Measurements from ENCODE around the gene RELCH.
A peak's percentile ranks its signal among the peaks of the same experiment; 100 is the strongest.
"Not testable (repeated sequence)": the region's sequence is repeated elsewhere in the genome, so short reads cannot be mapped to it uniquely, and the experiment has no call there.

Gene RELCH, protein sequence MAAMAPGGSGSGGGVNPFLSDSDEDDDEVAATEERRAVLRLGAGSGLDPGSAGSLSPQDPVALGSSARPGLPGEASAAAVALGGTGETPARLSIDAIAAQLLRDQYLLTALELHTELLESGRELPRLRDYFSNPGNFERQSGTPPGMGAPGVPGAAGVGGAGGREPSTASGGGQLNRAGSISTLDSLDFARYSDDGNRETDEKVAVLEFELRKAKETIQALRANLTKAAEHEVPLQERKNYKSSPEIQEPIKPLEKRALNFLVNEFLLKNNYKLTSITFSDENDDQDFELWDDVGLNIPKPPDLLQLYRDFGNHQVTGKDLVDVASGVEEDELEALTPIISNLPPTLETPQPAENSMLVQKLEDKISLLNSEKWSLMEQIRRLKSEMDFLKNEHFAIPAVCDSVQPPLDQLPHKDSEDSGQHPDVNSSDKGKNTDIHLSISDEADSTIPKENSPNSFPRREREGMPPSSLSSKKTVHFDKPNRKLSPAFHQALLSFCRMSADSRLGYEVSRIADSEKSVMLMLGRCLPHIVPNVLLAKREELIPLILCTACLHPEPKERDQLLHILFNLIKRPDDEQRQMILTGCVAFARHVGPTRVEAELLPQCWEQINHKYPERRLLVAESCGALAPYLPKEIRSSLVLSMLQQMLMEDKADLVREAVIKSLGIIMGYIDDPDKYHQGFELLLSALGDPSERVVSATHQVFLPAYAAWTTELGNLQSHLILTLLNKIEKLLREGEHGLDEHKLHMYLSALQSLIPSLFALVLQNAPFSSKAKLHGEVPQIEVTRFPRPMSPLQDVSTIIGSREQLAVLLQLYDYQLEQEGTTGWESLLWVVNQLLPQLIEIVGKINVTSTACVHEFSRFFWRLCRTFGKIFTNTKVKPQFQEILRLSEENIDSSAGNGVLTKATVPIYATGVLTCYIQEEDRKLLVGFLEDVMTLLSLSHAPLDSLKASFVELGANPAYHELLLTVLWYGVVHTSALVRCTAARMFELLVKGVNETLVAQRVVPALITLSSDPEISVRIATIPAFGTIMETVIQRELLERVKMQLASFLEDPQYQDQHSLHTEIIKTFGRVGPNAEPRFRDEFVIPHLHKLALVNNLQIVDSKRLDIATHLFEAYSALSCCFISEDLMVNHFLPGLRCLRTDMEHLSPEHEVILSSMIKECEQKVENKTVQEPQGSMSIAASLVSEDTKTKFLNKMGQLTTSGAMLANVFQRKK

DNA sequence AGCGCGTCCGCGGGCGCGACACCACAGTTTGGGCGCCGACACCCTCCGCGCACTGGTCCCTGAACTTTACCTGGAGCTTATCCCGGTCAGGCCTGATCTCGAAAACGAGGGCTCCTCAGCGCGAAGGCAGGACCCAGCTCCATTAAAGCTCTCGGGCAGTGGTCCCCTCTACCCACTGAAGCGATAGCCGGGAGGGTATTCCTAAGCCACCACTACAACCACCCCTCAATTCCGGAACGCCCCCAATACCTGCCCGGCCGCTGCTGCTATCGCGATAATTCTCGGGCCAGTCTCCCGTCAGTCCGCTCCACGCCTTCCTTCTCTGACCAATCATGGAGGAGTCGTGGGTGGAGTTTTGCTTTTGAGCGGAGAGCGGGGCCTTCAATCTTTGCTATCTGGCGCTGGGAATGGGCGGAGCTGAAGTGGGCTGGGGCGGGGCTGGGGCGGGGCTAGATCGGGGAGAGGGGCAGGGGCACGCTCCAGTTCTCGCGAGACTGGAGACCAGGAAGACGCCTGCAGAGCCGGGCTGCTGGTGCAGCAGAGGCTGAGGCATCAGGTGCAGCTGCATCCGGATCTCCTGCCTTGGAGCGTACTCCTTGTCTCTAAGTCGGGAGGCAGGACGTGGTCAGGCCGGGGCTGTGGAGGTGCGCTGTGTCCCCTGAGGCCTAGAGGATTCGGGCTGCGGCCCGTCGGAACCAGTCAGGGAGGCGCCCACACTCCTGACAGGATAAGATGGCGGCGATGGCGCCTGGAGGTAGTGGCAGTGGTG, at the start of gene RELCH, which contains the start of gene PIGN:
Gene RELCH (plus strand): TSS at position 482 of the 769 bp plus-strand sequence. CDS start 251 bp downstream, at position 733.
Gene PIGN (minus strand): TSS at position 283 of the 769 bp plus-strand sequence. CDS start 25,703 bp downstream, outside the sequence.
- peak; percentile 99 for DNase-seq

DNA sequence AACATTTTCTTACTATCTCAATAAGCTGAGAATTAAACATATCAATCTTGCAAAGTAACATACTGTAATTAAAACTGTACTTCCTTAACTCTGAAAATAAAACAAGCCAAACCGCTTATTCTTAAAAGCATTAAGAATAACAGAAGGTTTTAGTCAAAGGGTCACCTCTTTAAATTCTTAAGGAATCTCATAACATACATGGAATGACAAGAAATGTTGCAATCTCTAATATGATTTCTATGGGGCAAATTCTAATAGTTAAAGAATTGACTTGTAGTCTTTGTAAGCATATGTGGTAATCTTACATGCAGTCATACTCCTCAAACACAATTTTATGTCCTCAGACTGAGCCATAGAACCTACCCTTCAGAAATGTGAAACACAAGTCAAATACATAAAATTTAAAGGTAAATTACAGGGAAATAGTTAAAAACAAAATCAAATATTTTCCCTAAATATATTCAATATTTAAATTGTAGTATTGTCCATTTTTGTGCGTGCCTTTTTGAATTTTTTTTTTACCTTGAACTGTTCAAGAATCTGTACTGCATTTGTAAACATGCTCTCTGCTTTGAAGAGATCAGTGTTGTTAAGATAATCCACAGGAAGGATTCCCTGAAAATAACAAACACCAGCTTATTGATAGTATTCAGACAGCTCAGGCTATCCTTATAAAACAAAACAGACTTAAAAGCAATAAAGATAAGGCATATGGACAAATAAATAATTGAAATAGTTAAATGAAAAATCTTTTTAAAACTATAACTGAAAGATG, 48.4 kb upstream of the RELCH start:
- no peak for DNase-seq

DNA sequence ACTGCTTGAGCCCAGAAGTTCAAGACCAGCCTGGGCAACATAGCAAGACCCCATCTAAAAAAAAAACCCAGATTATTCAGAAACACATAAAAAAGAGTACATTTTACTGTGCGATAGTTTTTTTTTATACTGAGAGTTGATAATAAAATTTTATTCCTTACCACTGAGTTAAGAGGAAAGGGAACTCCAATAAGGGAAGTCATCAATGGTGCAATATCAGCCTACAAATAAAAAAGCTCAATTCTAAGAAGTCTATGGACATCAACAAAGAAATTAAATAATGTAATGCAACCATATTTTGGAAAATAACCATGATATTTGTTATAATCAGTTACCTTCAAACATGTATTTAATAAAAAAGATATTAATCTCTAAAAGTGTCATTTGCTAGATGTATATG, 46.8 kb upstream of the RELCH start:
- no peak for DNase-seq

DNA sequence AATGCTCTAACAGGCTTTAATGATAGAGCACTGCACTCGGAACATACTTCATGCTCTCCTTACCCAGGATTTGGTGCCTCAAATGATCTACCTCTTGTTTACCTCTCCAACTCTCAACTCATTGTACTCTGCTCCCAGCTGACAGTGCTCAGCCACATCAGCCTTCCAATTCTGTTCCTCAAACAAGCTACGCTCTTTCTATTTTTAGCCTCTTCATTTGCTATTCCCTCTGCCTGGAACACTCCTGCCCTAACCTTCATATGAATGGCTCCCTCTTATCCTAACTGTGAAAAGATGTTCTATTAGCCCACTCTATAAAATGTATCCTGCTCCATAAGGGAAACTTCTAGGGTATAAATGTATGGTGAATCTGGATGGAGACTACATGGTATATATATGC, 42.7 kb upstream of the RELCH start:
- DNase-seq, result no peak

DNA sequence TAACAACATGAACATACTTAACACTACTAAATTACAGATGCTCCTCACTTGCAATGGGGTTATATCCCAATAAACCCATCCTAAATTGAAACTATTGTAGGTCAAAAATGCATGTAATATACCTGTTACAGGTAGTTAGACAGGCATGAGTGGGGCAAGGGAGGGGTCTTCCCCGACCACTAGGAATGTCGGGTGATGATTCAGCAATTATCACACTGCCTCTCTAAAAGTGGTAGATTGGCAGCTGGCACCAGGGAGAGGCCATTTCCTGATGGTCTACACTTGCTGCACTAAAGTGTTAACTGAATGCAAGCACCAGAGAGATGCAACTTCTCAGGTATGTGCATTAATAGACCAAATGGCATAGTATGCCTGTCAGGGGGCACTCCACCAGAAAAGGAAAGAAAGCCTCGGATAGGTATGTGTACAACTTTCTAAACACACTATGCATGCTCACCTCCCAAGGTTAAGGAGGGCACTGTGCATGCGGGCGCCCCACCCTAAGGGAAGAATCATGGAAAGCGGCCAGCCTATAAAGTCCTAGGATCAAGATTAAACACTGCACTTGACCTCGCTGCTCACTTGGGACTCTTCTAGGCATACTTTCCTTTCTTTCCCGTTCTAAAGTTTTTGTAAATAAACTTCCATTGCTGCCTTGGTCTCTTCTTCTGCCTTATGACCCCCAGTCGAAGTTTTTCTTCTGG, 35.8 kb upstream of the RELCH start:
- no peak for DNase-seq

DNA sequence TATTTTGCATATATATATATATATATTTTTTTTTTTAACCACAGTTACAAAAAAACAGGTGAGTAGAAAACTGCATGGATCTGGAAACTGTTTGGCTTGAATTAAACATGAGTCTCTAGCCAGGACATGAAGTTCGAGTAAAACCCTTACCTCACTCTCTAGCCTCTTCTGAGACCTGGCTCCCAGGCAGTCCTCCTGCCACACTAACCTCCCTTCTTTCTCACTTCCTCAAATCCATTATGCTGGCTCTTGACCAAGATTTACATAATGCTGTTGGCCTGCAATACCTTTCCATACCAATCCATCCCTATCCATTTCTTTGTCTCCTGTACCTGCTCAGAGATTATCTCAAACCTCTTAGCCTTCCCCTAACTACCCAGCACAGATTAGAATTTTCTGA, 34.2 kb upstream of the RELCH start:
- DNase-seq, result no peak

DNA sequence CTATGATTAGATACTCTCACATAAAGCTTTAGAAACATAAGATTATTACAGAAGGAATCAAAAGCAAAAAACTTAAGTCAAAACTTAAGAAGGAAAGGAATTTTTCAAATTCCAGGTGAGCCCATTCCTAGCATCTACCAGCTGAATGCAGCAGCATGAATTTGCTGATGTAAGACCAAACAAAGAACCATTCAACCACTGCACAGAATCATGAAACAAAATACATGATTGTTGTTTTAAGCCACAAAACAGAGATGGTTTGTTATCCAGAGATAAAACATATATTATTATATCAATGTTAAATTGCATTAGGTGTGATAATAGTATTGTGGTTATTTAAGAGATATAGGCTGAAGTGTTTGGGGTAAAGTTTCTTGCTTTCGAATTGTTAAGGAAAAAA, 29.2 kb upstream of the RELCH start:
- no peak for DNase-seq

DNA sequence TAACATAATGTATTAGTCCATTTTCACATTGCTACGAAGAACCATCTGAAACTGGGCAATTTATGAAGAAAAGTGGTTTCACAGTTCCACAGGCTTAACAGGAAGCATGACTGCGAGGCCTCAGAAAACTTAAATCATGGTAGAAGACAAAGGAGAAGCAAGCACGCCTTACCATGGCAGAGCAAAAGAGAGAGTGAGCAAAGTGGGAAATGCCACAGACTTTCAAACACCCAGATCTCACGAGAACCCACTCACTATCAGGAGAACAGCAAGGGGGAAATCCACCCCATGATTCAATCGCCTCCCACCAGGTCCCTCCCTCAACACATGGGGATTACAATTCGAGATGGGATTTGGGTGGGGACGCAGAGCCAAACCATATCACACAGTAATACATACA, 22.7 kb upstream of the RELCH start:
- DNase-seq, result no peak

DNA sequence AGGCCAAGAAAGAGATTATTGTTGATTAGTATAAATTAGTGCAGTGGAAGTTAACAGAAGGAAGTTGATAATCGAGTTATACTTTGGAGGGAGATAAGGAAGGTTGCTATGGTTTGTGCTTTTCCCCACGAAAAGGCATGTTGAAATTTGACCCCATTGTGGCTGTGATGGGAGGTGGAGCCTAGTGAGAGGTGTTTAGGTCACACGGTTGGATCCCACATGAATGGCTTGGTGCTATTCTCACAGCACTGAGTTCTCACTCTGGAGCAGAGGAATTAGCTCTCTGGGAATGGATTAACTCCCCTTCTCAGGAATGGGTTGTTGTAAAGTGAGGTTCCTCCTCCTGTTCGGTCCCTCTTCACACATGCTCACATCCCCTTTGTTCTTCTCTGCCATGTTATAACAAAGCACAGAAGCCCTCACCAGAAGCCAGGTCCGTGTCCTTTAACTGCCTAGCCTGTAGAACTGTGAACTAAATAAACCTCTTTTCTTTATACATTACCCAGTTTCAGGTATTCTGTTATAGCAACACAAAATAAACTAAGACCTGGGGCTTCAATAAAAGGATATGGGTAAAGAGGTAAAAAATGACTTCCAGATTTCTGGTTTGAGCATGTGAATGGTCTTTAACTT, 22.1 kb upstream of the RELCH start:
- no peak for DNase-seq

DNA sequence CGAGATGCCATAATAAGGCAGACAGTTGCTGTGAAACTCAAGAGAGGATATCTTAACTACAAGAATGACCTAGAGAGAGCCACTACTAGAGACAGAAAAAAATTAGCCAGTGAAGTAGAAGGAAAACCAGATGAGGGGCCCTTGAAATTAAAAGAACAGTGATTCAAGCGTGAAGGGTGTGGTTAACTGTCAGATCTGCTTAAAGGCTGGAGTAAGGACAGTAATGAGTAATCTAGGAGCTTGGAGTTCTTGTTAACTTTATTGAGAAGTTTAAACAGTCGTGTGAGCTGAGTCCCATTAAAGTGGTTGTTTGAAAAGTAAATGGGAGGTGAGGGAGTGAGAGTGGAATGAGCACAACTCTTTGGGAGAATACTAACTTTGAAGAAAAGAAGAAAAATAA, 21.5 kb upstream of the RELCH start:
- no peak for DNase-seq

DNA sequence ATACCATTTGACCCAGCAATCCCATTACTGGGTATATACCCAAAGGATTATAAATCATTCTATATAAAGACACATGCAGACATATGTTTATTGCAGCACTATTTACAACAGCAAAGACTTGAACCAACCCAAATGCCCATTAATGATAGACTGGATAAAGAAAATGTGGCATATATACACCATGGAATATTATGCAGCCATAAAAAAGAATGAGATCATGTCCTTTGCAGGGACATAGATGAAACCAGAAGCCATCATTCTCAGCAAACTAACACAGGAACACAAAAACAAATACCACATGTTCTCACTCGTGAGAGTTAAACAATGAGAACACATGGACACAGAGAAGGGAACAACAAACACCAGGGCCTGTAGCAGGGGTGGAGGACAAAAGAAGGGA, 20.5 kb upstream of the RELCH start:
- not testable (repeated sequence) for DNase-seq

DNA sequence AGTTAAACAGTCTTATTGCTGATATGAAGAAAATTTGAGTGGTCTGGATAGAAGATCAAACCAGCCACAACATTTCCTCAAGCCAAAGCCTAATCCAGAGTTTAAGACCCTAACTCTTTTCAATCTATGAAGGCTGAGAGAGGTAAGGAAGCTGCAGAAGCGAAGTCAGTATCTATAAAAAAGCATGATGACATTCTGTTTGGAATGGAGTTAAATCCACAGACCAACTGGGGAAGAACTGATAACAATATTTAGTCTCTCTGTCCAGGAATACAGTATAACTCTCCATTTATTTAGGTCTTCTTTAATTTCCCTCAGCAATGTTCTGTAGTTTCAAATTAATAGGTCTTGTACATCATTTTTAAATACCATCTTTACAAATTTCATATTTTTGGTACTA, 16.2 kb upstream of the RELCH start:
- DNase-seq, result no peak

DNA sequence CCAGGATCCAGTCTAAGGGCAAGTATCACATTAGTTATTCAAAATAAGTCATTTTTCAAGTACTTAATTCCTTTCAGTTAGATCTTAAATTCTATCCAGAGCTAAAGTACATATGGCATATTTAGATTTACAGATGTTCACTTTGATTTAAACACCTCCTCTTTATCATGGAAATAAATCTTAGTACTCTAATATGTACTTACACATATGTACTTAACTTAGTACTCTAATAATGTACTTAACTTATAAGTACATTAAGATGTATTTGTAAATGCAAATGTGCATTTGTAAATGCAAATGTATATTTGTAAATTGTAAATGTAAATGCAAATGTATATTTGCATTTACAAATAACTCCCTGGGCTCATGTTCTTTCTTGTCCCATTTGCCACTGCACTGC, 14.8 kb upstream of the RELCH start:
- no peak for DNase-seq

DNA sequence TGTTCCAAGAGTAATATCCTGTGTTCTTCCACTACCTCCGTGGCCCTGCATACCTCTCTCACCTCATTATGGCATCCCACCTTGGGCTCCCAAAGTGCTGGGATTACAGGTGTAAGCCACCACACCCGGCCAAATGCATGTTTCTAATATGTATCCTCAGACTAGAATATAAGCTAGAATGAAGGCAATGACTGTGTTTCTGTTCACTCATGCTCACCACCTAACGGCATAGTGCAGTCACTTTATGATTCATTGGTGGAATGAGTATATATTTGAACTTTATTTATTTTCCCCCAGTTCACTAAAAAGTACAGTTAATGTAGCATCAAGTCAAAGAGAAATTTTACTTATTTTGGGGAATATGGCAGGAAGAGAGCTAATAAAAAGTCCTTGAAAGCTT, 11.5 kb upstream of the RELCH start:
- DNase-seq, result no peak

DNA sequence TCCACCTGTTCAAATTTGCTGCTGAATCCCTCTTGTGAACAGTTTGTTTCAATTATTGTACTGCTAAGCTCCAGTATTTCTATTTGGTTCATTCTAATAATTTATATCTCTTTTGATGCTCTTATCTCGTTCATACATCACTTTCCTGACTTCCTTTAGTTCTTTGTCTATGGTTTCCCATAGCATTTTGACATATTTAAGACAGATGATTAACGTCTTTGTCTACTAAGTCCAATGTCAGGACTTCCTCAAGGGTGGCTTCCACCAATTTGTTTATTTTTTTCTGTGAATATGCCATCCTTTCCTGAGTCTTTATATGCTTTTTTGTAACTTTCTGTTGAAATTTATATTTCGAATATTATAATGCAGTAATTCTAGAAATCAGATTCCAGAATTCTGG, 9.8 kb upstream of the RELCH start:
- no peak for DNase-seq

DNA sequence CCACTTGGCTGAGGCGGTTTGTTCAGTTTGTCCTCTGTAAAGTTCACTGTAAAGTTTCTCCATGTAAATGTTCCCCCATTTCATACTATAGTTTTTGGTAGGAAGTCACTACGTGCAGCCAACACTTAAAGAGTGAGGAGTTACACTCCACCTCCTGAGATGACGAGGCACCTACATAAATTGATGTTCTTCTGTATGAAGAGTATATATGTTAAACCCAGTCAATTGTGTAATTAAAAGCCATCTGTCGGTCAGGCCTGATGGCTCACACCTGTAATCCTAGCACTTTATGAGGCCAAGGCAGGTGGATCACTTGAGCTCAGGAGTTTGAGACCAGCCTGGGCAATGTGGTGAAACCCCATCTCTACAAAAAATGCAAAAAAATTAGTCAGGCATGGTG, 7.8 kb upstream of the RELCH start:
- DNase-seq, result no peak

DNA sequence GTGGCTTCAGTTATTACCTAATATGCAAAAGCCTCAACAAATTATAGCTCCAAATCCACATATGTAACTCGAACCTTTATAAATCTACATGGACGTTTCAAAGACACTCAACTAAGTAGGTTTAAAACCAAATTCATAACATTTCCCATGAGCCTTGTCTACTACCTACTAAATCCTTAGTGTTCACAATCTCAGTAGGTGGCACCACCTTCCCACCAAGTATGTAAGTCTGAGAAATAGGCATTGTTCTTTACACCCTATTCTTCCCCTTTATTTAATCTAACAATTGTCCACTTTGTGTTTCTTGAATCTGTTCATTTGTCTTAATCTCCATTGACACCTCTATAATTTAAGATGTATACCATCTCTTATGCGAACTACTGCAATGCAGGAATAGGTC, 4.8 kb upstream of the RELCH start:
- DNase-seq, result no peak

DNA sequence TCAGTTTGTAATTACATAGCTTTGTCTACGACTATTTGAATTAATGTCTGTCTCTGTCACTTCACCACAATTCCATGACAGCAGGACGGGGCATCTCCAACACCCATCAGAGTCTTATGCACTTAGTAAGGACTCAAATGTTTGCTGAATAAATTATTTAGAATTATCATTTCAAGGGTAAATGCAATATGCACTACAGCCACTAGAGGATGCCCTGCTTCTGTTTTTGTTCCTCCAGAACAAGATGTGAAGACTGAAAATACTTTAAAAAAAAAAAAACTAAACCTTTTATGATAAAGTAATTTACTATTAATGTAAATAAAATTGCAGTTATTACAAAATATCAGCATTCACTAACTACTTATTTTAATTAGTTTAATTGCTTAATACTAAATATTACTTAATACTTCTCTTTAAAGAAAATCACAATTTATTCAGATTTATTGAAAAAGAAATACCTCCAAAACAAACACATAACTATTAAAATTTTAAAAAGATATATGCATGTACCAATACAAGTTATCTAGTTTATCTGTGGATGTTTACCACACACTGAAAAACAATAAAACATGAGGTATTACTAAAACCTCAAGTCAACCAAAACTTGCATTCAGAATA, 3.4 kb upstream of the RELCH start:
- peak; percentile 66 for DNase-seq

DNA sequence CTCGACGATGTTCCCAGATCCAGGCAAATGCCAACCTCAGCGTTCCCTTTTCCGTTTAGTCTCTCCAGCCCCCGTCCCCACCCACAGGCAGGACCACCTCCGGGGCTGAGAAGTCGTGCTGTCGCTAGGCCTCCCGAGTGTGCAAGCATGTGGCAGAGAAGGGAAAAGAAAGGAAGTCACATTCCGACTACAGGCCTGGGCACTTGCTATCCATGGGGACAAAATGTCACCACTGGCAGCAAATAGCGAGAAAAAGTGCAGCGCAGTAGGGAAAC, 619 bp upstream of the RELCH start:
- no peak for DNase-seq

All from midbrain (tissue), 1 donor.